BE2C (cell line): ENCODE measurements around the gene PPP2R2D.

Source experiments
- DNase-seq: peaks from one replicate; pipeline ENCODE4 v3.0.0-alpha.2; 2020
- H3K27me3 ChIP-seq: fragments of 250-450 bp; sonication (Bioruptor Pico); 2 replicates; pipeline ENCODE4 v1.5.1; 2020; ENCODE audit warnings: mild to moderate bottlenecking
- H3K36me3 ChIP-seq: fragments of 250-450 bp; sonication (Bioruptor Pico); 2 replicates; pipeline ENCODE4 v1.5.1; 2020; ENCODE audit warnings: mild to moderate bottlenecking
- H3K4me1 ChIP-seq: fragments of 250-450 bp; sonication (Bioruptor Pico); 2 replicates; pipeline ENCODE4 v1.5.1; 2020
- H3K4me3 ChIP-seq: 2 replicates; pipeline ENCODE4 v1.5.1; 2011; ENCODE audit warnings: low read depth, low read length
- H3K9me3 ChIP-seq: fragments of 250-450 bp; sonication (Bioruptor Pico); 2 replicates; pipeline ENCODE4 v1.5.1; 2020
- TF ChIP-seq, protein P1 (sequence below): IDR thresholded peaks from 2 replicates; pipeline ENCODE4 v1.5.1; 2012; ENCODE audit warnings: mild to moderate bottlenecking, low read depth, low read length

PPP2R2D gene

DNA sequence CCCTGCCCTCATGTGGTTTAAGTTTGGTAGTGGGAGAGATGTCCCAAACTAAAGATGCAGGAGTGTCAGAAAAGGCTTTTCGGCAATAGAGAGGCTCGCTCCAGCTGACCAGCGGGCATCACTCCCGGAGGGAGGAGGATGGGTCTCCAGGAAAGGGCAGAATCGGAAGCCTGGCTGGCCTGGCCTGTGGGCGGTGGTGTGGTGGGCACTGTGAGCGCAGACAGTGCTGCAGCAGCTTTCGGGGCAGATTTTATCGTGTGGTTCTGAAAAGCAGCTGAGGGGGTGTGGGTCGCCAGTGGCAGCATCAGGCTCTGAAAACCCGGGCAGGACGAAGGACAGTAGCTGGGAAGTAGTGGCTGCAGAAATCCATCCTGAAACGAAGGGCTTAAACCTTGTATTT, 68.1 kb downstream of the PPP2R2D start:
- Histone ChIP-seq H3K27me3 (no peaks in the 10 kb centered on the region), H3K36me3 (peaks cover 65% of the 10 kb centered on the region), H3K4me3 (no peak overlapping the region), H3K9me3 (no peaks in the 10 kb centered on the region), H3K4me1 (peaks cover 14% of the 10 kb centered on the region)
- DNase-seq, result no peak
- TF ChIP-seq, protein P1, sequence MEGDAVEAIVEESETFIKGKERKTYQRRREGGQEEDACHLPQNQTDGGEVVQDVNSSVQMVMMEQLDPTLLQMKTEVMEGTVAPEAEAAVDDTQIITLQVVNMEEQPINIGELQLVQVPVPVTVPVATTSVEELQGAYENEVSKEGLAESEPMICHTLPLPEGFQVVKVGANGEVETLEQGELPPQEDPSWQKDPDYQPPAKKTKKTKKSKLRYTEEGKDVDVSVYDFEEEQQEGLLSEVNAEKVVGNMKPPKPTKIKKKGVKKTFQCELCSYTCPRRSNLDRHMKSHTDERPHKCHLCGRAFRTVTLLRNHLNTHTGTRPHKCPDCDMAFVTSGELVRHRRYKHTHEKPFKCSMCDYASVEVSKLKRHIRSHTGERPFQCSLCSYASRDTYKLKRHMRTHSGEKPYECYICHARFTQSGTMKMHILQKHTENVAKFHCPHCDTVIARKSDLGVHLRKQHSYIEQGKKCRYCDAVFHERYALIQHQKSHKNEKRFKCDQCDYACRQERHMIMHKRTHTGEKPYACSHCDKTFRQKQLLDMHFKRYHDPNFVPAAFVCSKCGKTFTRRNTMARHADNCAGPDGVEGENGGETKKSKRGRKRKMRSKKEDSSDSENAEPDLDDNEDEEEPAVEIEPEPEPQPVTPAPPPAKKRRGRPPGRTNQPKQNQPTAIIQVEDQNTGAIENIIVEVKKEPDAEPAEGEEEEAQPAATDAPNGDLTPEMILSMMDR, result no peak

DNA sequence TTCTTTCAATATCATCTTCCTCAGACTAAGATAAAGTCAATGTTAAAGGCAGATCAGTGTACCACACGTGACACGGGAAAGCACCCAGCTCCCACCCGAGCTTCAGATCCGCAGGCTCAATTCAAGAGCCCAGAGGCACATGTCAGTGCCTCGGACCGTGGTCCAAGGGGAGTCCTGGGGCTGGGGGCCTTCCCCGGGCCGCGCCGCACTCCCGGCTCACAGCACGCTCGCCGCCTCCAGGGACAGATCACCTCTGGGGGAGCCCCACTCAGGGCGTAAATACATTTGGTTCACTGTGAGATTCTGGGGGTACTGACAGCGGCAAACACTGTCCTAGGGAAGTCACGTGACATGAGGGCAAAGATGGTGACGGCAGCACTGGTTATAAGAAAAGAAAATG, 70.1 kb downstream of the PPP2R2D start:
- no peaks in the 10 kb centered on the region for H3K9me3 ChIP-seq
- TF ChIP-seq, protein P1, result no peak

DNA sequence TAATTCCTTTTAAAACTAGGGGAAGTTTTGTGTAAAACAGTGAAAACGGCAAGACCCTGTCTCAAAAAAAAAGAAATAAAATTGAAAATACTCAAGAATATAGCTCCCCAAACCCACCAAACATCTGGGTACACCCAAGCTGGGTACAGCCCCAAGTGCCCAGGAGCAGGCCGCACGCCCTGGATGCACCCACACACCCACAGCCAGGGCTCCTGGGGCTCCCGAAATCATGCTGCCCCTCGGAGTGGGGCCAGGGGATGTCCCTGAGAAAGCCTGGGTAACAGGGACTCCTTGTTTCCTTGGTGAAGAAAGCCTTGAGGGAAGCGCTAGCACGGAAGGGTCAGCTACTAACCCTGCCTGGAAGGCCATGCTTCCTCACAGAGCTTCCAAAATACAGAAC, 70.8 kb downstream of the PPP2R2D start:
- peaks cover 69% of the 10 kb centered on the region for H3K36me3 ChIP-seq
- TF ChIP-seq, protein P1, result no peak

More for the DNA sequence above, 70.1 kb downstream of the PPP2R2D start:
- peaks cover 65% of the 10 kb centered on the region for H3K36me3 ChIP-seq
- peaks cover 14% of the 10 kb centered on the region for H3K4me1 ChIP-seq
- no peak for DNase-seq
- no peak overlapping the region for H3K4me3 ChIP-seq
- no peaks in the 10 kb centered on the region for H3K27me3 ChIP-seq

DNA sequence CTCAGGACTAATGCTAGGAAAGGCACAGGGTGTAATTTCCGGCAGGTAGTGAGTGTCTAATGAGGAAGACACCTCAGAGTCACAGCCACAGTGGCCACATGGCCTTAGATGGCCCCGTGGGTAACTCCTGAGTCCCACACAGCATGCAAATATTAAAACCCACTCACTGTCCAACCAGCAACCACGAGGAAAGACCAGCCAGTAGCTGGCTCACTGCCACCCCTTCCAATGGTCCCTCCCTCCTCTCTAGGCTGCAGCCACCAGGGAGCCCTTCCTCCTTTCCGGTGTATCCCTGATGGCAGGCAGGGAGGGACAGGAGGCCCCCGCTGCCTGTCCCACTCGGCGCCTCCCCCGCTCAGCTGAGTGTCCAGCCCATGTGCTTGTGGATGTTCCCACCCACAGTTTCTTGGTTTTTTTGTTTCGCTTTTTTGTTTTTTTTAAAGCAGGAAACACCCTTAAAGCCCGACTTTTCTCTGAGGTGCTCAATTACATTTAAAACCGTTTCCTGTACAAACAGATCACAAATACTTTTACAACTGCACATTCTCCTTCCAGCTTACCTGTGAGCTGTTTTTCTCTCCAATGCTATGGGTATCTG, 71.8 kb downstream of the PPP2R2D start:
- TF ChIP-seq, protein P1, result no peak
- Histone ChIP-seq H3K4me3 (no peak overlapping the region), H3K9me3 (no peaks in the 10 kb centered on the region), H3K4me1 (peaks cover 14% of the 10 kb centered on the region), H3K27me3 (no peaks in the 10 kb centered on the region), H3K36me3 (peaks cover 66% of the 10 kb centered on the region)
- peak; percentile 75 for DNase-seq

More for the DNA sequence above, 70.8 kb downstream of the PPP2R2D start:
- H3K4me1 ChIP-seq, result peaks cover 14% of the 10 kb centered on the region
- H3K9me3 ChIP-seq, result no peaks in the 10 kb centered on the region
- no peak overlapping the region for H3K4me3 ChIP-seq
- DNase-seq, result no peak
- no peaks in the 10 kb centered on the region for H3K27me3 ChIP-seq

DNA sequence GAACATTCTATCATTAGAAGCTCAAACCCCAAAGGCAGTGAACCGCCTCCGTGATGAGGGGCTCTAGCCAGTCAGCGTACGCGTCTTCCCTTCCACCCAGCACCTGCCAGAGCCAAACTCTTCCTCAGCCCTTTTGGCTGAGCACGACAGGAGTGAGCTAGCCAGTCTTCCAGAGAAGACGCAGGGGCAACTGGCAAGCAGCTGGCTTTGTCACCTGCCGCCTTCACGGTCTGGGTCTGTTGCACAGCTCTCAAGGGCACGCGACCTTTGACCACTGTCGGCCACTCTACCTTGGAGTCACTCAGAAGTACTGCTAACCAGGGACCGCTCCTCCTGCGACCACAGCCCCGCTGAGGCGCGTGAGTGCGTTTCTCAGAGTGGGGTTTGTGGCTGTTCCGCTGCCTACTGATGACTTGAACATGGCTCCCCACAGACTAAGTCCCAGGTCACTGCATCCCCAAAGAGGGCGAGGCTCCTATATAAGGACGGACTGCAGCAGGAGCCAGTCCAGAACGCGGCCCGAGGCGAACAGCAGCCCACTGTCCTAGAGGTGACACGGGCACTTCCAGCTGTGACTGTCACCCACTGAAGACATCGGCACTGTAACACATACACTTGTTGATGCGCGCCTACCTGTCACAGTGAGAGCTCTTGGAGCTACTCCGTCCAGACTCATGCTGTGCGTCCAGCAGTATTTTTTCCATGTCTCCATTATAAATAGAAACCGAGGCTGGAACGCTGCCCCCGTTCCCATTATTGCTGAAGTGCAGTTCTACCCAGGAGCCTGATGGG, 72.5 kb downstream of the PPP2R2D start:
- H3K9me3 ChIP-seq, result no peaks in the 10 kb centered on the region
- H3K4me3 ChIP-seq, result no peak overlapping the region
- DNase-seq, result no peak
- H3K4me1 ChIP-seq, result peaks cover 14% of the 10 kb centered on the region
- TF ChIP-seq, protein P1, result no peak
- no peaks in the 10 kb centered on the region for H3K27me3 ChIP-seq
- H3K36me3 ChIP-seq, result peaks cover 67% of the 10 kb centered on the region
